ENCODE measurements around the gene EIF5AL1.
"Not testable (repeated sequence)": the region's sequence is repeated elsewhere in the genome, so short reads cannot be mapped to it uniquely, and the experiment has no call there.

EIF5AL1 gene

DNA sequence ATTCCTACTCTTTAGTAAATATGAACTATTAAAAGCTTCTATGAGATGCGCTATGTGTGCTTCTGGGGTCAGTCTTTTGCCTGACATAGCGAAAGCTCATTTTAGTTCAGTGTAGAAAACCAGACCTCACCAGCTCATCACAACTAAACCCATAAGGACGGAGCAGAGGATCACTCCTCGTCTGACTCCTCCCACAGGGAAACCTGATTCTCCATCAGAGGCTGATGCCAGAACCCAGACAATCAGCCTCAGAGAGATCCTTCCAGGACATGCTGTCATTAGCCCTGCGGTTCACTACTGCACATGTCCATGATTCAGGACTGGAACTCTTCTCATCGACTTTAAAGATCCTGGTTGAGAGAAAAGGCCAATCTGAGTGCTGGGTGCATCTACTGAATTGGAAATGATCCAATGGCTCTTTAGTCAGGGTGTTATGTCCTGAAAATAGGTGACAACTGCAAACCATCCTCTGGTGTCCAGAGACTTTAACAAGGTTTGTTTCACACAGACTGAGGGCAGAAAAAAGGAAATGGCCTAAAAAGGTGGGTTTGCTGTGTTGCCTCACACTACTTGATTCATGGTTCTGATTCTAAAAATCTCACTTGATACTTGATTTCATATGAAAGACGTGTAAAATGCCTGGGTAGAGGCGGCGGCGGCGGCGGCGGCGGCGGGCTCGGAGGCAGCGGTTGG lies at the start of gene EIF5AL1:
Gene EIF5AL1, plus strand, starts transcription at position 643 of the 693 bp plus-strand sequence. CDS start 117 bp downstream, outside the sequence.
- H3K9me3 ChIP-seq (ENCODE audit: low read depth, low read length); DNase-seq (ENCODE audit: low read depth, low spot score); H3K27ac ChIP-seq: not testable (repeated sequence)

DNA sequence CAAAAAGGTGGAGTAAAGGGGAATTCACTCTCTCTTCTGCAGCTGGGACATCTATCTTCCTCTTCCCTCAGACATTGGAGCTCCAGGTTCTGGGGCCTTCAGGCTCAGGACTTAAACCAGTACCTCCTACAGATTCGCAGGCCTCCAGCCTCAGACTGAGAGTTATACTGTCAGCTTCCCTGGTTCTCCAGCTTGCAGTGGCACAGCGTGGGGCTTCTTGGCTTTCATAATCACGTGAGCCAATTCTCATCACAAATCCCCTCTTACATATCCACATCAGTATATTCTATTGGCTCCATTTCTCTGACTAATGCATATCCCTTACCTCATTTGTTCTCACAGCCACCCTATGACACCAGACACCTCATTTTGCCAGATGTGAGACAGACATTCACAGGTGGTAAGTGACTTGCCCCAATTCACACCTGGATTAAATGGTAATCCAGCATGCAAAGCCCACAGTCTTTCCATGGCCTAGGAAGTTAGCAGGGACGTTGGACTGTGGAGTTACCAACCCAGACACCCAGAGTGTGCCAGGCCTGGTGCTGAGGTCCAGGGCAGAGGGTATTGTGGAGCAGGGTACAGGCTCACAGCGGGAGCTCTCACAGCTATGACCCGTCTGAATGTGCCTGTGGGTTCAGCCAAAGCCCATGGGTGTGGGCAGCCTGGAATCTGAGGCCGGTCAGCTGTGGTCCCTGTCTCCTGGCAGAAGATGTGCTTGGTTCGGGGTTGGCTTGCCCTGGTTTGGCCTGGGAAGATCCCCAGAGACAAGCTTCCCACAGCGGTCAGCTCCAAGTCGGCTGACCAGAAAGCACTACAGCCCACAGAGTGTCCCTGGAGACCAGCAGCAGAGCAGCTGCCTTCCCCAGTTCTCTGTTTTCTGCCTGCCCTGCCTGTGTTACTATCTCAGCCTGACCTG lies 48.5 kb upstream of the EIF5AL1 start:
- no peak overlapping the region for H3K4me3 ChIP-seq
- no peaks in the 10 kb centered on the region for H3K9me3 ChIP-seq (ENCODE audit: low read depth, low read length)
- DNase-seq (ENCODE audit: low read depth, low spot score): no peak
- TF ChIP-seq POLR2AphosphoS5 (IDR thresholded peaks at IDR 0.05; ENCODE audit: borderline replicate concordance, low read depth, low read length) (no peak), EZH2 (IDR thresholded peaks at IDR 0.05) (no peak), FOXP2 (optimal IDR thresholded peaks at IDR 0.05; ENCODE audit: control extremely low read depth, extremely low read length, insufficient read depth) (no peak)
- no peak overlapping the region for H3K27ac ChIP-seq
- no peak overlapping the region for H3K9ac ChIP-seq (ENCODE audit: insufficient read length)
- no peaks in the 10 kb centered on the region for H3K36me3 ChIP-seq (ENCODE audit: insufficient read depth, low read length)

More for the DNA sequence above, at the start of gene EIF5AL1:
- not testable (repeated sequence) for H3K36me3 ChIP-seq (ENCODE audit: insufficient read depth, low read length); H3K9ac ChIP-seq (ENCODE audit: insufficient read length); H3K4me3 ChIP-seq

DNA sequence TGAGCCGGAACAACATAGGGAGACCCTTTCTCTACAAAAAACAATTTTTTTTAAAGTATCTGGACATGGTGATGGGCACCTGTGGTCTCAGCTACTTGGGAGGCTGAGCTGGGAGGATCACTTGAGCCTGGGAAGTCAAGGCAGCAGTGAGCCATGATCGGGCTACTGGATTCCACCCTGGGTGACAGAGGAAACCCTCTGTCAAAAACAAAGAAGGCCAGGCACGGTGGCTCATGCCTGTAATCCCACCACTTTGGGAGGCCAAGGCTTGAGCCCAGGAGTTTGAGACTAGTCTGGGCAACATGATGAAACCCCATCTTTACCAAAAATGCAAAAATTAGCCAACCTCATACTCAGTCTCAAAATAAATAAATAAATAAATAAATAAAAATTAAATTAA lies 47.0 kb upstream of the EIF5AL1 start:
- Histone ChIP-seq H3K36me3 (ENCODE audit: insufficient read depth, low read length) (no peaks in the 10 kb centered on the region), H3K9ac (ENCODE audit: insufficient read length) (no peak overlapping the region), H3K27ac (no peak overlapping the region), H3K9me3 (ENCODE audit: low read depth, low read length) (no peaks in the 10 kb centered on the region), H3K4me3 (no peak overlapping the region)
- TF ChIP-seq EZH2 (IDR thresholded peaks at IDR 0.05): no peak
- TF ChIP-seq FOXP2 (optimal IDR thresholded peaks at IDR 0.05; ENCODE audit: control extremely low read depth, extremely low read length, insufficient read depth): no peak
- TF ChIP-seq POLR2AphosphoS5 (IDR thresholded peaks at IDR 0.05; ENCODE audit: borderline replicate concordance, low read depth, low read length): no peak
- no peak for DNase-seq (ENCODE audit: low read depth, low spot score)

DNA sequence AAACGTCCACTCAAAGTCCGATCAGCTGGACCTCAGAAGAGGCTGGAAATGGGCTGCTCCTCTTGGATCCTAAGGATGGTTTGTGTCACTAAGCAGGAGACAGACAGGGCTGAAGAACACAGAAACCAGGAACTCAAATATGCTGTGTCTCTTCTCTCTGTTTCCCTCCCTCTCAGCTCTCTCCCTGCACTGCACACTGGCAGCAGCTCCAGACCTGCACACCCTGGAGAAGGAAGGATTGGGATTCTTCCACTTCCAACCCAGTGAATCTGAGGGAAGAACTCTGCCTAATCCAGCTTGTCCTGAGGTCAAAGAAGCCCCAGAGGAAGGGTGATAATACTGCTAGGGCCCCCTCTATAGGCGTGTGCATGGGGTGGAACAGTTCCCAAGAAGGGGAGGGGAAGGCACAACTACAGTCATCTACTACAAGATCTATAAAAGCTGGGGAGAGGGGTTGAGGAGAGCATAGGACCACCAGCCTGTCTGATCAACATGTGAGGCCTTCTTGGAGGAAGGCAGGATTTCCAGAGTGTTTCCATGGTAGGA lies 44.2 kb upstream of the EIF5AL1 start:
- H3K4me3 ChIP-seq: no peak overlapping the region
- no peak for DNase-seq (ENCODE audit: low read depth, low spot score)
- no peak overlapping the region for H3K27ac ChIP-seq
- no peak overlapping the region for H3K9ac ChIP-seq (ENCODE audit: insufficient read length)
- no peaks in the 10 kb centered on the region for H3K36me3 ChIP-seq (ENCODE audit: insufficient read depth, low read length)
- TF ChIP-seq POLR2AphosphoS5 (IDR thresholded peaks at IDR 0.05; ENCODE audit: borderline replicate concordance, low read depth, low read length) (no peak), EZH2 (IDR thresholded peaks at IDR 0.05) (no peak), FOXP2 (optimal IDR thresholded peaks at IDR 0.05; ENCODE audit: control extremely low read depth, extremely low read length, insufficient read depth) (no peak)
- no peaks in the 10 kb centered on the region for H3K9me3 ChIP-seq (ENCODE audit: low read depth, low read length)

DNA sequence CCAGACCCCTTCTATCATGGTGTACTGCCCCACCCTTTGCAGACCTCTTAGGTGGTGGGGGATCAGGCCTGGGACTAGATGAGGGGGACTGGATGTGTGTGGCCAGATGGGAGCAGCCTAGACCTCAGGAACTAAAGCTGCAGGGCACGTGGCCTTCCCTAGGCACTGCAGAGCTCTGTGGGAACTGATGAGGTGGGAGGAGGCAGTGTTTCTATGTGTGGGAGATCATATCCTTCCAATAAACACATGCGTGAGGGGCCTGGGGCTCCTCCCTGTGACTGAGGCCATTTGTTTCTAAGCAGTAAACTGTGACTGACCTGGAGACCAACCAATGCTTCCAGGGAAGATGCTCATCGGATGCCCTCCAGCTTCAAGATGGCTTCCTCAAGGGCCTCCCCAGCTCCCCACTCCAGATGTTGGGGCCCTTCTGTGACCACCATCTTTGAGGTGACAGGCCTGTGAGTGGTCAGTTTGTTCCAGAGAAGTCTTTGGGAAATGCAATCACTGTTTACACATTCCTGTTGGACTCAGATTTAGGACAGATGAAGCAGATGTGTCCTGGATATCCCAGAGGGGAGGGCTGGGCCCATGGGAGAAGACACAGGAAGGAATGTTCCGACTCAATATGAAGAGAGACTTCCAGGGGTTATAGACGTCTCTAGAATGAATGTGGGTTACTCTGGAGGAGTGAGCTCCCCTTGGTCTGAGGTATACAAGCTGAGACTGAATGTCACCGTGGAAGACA lies 43.3 kb upstream of the EIF5AL1 start:
- H3K36me3 ChIP-seq (ENCODE audit: insufficient read depth, low read length): no peaks in the 10 kb centered on the region
- H3K9me3 ChIP-seq (ENCODE audit: low read depth, low read length): no peaks in the 10 kb centered on the region
- DNase-seq (ENCODE audit: low read depth, low spot score): no peak
- H3K27ac ChIP-seq: no peak overlapping the region
- H3K9ac ChIP-seq (ENCODE audit: insufficient read length): no peak overlapping the region
- no peak overlapping the region for H3K4me3 ChIP-seq
- TF ChIP-seq EZH2 (IDR thresholded peaks at IDR 0.05) (no peak), POLR2AphosphoS5 (IDR thresholded peaks at IDR 0.05; ENCODE audit: borderline replicate concordance, low read depth, low read length) (no peak), FOXP2 (optimal IDR thresholded peaks at IDR 0.05; ENCODE audit: control extremely low read depth, extremely low read length, insufficient read depth) (no peak)

DNA sequence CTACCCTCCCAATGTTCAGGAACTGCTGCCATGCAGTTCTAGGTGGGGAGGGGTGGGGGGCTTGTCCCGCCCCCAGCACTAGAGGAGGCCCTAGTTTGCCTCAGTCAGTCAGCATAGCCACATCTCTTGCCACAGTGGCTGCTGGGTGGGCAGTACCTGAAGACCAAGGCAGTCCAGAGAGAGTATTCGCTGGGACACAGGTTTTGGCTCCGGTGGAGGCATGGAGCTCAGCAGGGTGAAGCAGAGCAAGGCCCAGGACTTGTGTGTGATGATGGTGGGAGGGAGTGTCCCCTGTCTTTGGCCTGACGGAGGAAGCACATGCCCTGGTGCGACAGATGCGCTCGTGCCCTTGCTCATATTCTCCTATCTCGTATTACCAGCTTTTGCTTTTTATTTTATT lies 42.2 kb upstream of the EIF5AL1 start:
- Histone ChIP-seq H3K9me3 (ENCODE audit: low read depth, low read length) (no peaks in the 10 kb centered on the region), H3K27ac (no peak overlapping the region), H3K36me3 (ENCODE audit: insufficient read depth, low read length) (no peaks in the 10 kb centered on the region), H3K9ac (ENCODE audit: insufficient read length) (no peak overlapping the region), H3K4me3 (no peak overlapping the region)
- DNase-seq (ENCODE audit: low read depth, low spot score): no peak
- TF ChIP-seq POLR2AphosphoS5 (IDR thresholded peaks at IDR 0.05; ENCODE audit: borderline replicate concordance, low read depth, low read length): no peak
- TF ChIP-seq FOXP2 (optimal IDR thresholded peaks at IDR 0.05; ENCODE audit: control extremely low read depth, extremely low read length, insufficient read depth): no peak
- TF ChIP-seq EZH2 (IDR thresholded peaks at IDR 0.05): no peak

DNA sequence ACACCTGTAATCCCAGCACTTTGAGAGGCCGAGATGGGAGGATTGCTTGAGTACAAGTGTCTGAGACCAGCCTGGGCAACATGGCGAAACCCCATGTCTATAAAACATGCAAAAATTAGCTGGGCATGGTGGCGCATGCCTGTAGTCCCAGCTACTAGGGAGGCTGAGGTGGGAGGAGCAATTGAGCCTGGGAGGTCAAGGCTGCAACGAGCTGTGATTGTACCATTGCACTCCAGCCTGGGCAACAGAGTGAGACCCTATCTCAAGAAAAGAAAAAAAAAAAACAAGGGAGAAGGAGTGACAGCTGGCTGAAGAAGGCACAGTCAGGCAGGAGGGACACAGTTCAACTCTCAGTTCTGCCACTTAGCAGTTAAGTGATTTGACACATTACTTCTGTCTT lies 40.6 kb upstream of the EIF5AL1 start:
- H3K27ac ChIP-seq: no peak overlapping the region
- no peak overlapping the region for H3K4me3 ChIP-seq
- DNase-seq (ENCODE audit: low read depth, low spot score): no peak
- TF ChIP-seq POLR2AphosphoS5 (IDR thresholded peaks at IDR 0.05; ENCODE audit: borderline replicate concordance, low read depth, low read length): no peak
- TF ChIP-seq FOXP2 (optimal IDR thresholded peaks at IDR 0.05; ENCODE audit: control extremely low read depth, extremely low read length, insufficient read depth): no peak
- TF ChIP-seq EZH2 (IDR thresholded peaks at IDR 0.05): no peak
- H3K9ac ChIP-seq (ENCODE audit: insufficient read length): no peak overlapping the region
- no peaks in the 10 kb centered on the region for H3K36me3 ChIP-seq (ENCODE audit: insufficient read depth, low read length)
- no peaks in the 10 kb centered on the region for H3K9me3 ChIP-seq (ENCODE audit: low read depth, low read length)

DNA sequence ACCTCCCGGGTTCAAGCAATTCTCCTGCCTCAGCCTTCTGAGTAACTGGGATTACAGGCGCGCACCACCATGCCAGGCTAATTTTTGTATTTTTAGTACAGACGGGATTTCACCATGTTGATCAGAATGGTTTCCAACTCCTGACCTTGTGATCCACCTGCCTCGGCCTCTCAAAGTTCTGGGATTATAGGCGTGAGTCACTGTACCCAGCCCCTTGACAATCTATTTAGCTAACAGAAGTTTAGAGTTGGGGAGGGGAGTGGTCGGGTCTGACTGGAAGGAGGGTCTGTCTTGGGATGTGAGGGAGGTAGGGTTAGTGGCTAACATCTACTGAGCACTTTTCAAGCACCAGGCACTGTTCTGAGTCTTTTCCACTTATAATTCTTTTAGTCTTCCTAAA lies 39.9 kb upstream of the EIF5AL1 start:
- Histone ChIP-seq H3K4me3 (no peak overlapping the region), H3K36me3 (ENCODE audit: insufficient read depth, low read length) (no peaks in the 10 kb centered on the region), H3K9ac (ENCODE audit: insufficient read length) (no peak overlapping the region), H3K9me3 (ENCODE audit: low read depth, low read length) (no peaks in the 10 kb centered on the region), H3K27ac (no peak overlapping the region)
- TF ChIP-seq FOXP2 (optimal IDR thresholded peaks at IDR 0.05; ENCODE audit: control extremely low read depth, extremely low read length, insufficient read depth): no peak
- no peak for TF ChIP-seq EZH2 (IDR thresholded peaks at IDR 0.05)
- TF ChIP-seq POLR2AphosphoS5 (IDR thresholded peaks at IDR 0.05; ENCODE audit: borderline replicate concordance, low read depth, low read length): no peak
- no peak for DNase-seq (ENCODE audit: low read depth, low spot score)

All from SK-N-MC (cell line).